ENCODE results near the gene PLD6.

Gene PLD6

GRCh38 chr17:17181666-17182597 is 24.2 kb downstream of the PLD6 start:
- H3K4me3 ChIP-seq (ENCODE audit: low read depth, low read length) = no peak overlapping the region
- TF ChIP-seq CTCF (IDR thresholded peaks at IDR 0.05; ENCODE audit: borderline replicate concordance, insufficient read depth, low read depth, low read length) = no peak

- no peak overlapping the region for H3K4me3 ChIP-seq (ENCODE audit: low read depth, low read length)
- no peak for TF ChIP-seq CTCF (IDR thresholded peaks at IDR 0.05; ENCODE audit: borderline replicate concordance, insufficient read depth, low read depth, low read length)
Measured at GRCh38 chr17:17180741-17181525, 25.2 kb downstream of the PLD6 start.

- no peak for TF ChIP-seq CTCF (IDR thresholded peaks at IDR 0.05; ENCODE audit: borderline replicate concordance, insufficient read depth, low read depth, low read length)
- H3K4me3 ChIP-seq (ENCODE audit: low read depth, low read length) = no peak overlapping the region
Measured at GRCh38 chr17:17180141-17180603, 26.0 kb downstream of the PLD6 start.

DNA sequence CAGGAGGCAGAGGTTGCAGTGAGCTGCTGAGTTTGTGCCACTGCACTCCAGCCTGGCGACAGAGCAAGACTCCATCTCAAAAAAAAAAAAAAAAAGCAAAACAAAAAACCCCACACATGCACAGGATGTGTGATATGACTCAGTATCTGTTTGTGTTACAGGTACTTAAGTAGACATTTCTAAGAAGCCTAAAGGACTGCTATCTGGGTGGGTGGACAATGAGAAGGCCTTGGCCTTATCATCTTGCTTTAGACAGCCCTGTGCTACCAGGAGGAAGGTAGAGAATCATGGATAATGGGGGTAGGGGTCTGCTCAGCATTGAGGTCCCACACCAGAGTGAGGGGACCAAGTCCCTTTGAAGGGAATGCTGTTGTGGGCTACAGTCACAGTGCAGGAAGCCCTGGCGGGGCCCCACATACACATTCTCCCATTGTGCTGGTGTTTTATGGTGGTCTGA is 26.7 kb downstream of the PLD6 start:
- no peak overlapping the region for H3K4me3 ChIP-seq (ENCODE audit: low read depth, low read length)
- TF ChIP-seq CTCF (IDR thresholded peaks at IDR 0.05; ENCODE audit: borderline replicate concordance, insufficient read depth, low read depth, low read length) = no peak

DNA sequence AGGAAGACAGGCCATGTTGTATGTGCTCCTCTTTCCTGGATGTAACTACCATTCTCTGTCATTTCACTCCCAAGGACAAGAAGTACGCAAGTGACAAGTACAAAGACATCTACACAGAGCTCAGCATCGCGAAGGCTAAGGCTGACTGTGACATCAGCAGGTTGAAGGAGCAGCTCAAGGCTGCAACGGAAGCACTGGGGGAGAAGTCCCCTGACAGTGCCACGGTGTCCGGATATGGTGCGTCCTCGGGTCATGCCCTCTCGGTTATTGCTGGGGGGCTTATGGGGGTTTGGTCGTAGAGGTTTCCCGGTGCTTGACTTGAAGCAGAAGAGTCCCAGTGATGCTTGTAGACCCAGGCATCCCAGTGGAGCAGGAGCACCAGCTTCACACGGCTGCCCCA is 29.0 kb downstream of the PLD6 start:
- TF ChIP-seq CTCF (IDR thresholded peaks at IDR 0.05; ENCODE audit: borderline replicate concordance, insufficient read depth, low read depth, low read length) = no peak
- no peak overlapping the region for H3K4me3 ChIP-seq (ENCODE audit: low read depth, low read length)

DNA sequence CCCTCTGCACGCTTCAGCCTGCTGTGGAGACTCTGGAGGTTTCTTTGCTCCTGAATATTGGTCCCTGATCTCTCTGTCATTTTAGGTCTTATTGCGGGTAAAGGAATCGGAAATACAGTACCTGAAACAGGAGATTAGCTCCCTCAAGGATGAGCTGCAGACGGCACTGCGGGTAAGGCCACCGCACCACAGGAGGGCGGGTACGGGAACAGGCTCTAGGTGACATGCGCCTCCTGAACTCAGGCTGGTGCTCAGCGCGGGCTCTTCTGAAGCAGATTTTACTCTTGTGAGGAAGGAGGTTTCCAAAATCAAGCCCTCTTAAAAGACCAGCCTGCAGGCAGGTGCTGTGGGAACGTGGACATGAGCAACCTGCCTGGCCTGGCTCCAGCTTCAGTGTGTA is 29.8 kb downstream of the PLD6 start:
- no peak overlapping the region for H3K4me3 ChIP-seq (ENCODE audit: low read depth, low read length)
- no peak for TF ChIP-seq CTCF (IDR thresholded peaks at IDR 0.05; ENCODE audit: borderline replicate concordance, insufficient read depth, low read depth, low read length)

Data from GM12875 (cell line).